H1 (cell line): ENCODE results near the gene NDST4. TPM values are rescaled to one million over a fixed set of nuclear protein-coding genes. Genes with fewer than 3 reads are reported as not detected.

Source experiments
- polyA plus RNA-seq, 7 experiments: library from polyadenylated mRNA; depleted of rRNA in 3 of 7; stranded (reverse) in 5 of 7; unstranded in 2 of 7; fragments of >200 nt in 5 of 7; fragments of 200-250 nt in 2 of 7; gene quantifications; 1 replicate in 5 of 7; 2 replicates in 1 of 7; 4 replicates in 1 of 7; pipeline versions ENCODE4 v1.2.1 to v1.2.3, GENCODE V29; 2011 to 2013; ENCODE audit warnings: missing spikeins in 2 of 7, mixed read lengths in 2 of 7
- total RNA-seq: library from RNA; stranded (reverse); fragmentation: NEBNext Ultra II Directional; extraction: Animal tissue kit (Norgen Biotek cat#: 25700); gene quantifications from 2 replicates; pipeline ENCODE4 v1.2.1, GENCODE V29; 2021
- TF ChIP-seq, protein P1 (sequence below): fragments of 300-600 bp; sonication (generic); IDR thresholded peaks from 2 replicates; pipeline ENCODE4 v1.7.1; 2012; ENCODE audit warnings: low read length, moderate library complexity, mild to moderate bottlenecking, inconsistent platforms; ENCODE audit not compliant: insufficient replicate concordance

The NDST4 gene
- total and polyA plus RNA-seq, 2 of the 8 experiments (the other 6 are each of a cell fraction or from before 2014, with no cell fraction given): 0.02 TPM; not detected in 1

DNA sequence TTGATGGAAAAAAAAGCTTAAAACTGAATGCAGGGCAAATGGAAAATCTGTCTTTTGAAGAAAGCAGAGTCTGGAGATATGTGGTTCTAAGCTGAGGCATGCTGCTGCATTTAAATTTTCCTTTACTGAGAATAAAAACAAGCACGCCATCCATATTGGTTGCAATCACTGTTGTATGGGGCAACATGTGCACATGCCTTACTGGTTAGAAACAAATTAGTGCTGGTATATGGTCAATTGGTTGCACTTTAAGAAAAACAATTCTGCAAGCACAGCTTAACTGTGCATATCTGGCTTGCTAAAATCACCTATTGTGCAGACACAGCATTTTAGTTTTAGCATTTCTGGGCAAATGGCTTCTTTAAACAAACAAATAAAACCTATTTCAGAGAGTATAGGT, 239.1 kb downstream of the NDST4 start (continued):
- TF ChIP-seq, protein P1, sequence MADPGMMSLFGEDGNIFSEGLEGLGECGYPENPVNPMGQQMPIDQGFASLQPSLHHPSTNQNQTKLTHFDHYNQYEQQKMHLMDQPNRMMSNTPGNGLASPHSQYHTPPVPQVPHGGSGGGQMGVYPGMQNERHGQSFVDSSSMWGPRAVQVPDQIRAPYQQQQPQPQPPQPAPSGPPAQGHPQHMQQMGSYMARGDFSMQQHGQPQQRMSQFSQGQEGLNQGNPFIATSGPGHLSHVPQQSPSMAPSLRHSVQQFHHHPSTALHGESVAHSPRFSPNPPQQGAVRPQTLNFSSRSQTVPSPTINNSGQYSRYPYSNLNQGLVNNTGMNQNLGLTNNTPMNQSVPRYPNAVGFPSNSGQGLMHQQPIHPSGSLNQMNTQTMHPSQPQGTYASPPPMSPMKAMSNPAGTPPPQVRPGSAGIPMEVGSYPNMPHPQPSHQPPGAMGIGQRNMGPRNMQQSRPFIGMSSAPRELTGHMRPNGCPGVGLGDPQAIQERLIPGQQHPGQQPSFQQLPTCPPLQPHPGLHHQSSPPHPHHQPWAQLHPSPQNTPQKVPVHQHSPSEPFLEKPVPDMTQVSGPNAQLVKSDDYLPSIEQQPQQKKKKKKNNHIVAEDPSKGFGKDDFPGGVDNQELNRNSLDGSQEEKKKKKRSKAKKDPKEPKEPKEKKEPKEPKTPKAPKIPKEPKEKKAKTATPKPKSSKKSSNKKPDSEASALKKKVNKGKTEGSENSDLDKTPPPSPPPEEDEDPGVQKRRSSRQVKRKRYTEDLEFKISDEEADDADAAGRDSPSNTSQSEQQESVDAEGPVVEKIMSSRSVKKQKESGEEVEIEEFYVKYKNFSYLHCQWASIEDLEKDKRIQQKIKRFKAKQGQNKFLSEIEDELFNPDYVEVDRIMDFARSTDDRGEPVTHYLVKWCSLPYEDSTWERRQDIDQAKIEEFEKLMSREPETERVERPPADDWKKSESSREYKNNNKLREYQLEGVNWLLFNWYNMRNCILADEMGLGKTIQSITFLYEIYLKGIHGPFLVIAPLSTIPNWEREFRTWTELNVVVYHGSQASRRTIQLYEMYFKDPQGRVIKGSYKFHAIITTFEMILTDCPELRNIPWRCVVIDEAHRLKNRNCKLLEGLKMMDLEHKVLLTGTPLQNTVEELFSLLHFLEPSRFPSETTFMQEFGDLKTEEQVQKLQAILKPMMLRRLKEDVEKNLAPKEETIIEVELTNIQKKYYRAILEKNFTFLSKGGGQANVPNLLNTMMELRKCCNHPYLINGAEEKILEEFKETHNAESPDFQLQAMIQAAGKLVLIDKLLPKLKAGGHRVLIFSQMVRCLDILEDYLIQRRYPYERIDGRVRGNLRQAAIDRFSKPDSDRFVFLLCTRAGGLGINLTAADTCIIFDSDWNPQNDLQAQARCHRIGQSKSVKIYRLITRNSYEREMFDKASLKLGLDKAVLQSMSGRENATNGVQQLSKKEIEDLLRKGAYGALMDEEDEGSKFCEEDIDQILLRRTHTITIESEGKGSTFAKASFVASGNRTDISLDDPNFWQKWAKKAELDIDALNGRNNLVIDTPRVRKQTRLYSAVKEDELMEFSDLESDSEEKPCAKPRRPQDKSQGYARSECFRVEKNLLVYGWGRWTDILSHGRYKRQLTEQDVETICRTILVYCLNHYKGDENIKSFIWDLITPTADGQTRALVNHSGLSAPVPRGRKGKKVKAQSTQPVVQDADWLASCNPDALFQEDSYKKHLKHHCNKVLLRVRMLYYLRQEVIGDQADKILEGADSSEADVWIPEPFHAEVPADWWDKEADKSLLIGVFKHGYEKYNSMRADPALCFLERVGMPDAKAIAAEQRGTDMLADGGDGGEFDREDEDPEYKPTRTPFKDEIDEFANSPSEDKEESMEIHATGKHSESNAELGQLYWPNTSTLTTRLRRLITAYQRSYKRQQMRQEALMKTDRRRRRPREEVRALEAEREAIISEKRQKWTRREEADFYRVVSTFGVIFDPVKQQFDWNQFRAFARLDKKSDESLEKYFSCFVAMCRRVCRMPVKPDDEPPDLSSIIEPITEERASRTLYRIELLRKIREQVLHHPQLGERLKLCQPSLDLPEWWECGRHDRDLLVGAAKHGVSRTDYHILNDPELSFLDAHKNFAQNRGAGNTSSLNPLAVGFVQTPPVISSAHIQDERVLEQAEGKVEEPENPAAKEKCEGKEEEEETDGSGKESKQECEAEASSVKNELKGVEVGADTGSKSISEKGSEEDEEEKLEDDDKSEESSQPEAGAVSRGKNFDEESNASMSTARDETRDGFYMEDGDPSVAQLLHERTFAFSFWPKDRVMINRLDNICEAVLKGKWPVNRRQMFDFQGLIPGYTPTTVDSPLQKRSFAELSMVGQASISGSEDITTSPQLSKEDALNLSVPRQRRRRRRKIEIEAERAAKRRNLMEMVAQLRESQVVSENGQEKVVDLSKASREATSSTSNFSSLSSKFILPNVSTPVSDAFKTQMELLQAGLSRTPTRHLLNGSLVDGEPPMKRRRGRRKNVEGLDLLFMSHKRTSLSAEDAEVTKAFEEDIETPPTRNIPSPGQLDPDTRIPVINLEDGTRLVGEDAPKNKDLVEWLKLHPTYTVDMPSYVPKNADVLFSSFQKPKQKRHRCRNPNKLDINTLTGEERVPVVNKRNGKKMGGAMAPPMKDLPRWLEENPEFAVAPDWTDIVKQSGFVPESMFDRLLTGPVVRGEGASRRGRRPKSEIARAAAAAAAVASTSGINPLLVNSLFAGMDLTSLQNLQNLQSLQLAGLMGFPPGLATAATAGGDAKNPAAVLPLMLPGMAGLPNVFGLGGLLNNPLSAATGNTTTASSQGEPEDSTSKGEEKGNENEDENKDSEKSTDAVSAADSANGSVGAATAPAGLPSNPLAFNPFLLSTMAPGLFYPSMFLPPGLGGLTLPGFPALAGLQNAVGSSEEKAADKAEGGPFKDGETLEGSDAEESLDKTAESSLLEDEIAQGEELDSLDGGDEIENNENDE: no peak
